NK-92 treated with Interleukin-12 subunit alpha and Interleukin-12 subunit beta, amount 100 ng/mL, for 24 hours (cell line): ENCODE measurements around the gene GJA3.

ENCODE experiments used
- DNase-seq: peaks from one replicate; lab custom pipeline; 2025; lab: John Stamatoyannopoulos, UW

The GJA3 gene

DNA sequence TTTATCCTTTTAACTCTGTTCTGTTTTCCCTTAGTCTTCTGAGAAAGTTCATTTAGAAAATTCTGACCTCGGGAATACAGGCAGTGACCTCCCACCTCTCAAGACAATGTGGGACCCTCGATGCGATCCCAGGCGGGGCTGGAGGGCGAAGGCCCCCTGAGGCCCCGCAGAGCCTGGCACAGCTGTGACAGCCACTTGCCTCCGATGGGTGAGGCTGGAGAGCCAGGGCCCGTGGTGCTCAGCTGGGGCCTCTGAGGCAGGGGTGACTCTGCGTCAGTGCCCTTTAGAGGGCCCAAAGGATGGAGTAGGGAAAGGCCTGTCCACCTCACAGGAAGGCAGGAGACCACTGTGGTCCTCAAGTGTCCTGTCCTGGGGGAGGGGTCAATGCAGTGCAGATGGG is 10.3 kb downstream of the GJA3 start:
- DNase-seq = no peak

DNA sequence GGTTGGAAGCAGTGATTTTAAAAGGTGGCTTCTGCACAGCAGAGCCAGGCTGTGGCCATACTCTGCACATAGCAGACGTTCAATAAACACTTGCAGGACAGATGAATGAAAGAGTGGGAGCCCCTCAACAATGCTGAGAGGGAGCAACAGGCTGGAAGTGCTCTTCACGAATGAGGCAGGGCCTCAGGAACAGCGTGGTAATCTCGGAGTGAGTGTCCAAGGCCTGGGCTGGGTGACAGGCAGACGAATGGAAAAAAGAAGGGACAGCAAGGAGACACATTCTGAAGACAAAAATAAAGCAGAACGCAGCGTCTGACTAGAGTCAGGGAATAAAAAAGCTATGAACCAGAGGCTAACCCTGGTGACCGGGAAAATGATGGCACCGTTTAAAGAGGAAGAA is 11.1 kb downstream of the GJA3 start:
- no peak for DNase-seq

DNA sequence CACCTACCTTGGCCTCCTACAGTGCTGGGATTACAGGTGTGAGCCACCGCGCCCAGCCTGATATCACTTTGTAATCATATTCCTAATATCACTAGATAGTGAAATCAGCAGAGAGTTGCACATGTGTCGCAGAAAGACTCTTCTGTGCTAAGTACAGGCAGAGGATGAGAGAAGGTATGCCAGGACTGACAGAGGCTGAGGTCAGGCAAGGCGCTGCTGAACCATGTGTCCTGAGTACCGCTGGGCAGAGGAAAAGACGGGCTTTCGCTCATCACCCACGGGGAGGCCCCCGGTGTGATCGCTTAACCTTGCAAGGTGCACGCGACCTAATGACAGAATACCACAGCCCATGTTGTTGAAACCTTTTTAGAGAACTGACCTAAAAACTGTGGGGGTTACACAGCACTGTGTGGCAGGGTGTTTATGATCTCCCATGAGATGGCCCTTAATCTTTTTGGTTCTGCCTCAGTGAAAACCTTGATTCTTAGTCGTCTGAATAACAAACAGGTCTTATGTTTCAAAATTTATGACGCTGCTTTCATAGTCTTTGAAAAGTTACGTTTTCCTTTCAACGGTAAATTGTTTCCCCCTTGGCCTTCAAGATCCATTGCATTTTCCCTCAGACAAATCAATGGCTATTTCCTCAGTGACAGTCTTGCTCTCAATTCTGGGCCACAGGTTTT is 12.2 kb downstream of the GJA3 start:
- no peak for DNase-seq

DNA sequence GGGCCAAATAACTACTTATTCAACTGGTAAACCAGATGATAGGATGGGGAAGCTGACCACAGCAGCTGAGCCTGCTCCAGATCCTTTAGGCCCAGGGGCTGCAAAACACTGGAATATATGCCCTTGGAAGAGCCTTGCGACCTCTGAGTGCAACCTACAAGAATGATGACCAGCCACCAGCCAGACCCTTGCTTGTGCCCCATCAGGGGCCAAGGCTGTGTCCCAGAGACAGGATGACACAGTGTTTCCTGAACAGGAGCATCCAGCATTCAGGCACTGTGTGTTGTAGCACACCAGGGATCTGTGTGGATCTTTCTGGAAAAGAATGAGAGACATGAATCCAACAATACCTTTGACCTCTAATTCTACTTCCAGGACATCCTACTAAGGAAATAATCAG is 14.5 kb downstream of the GJA3 start:
- no peak for DNase-seq

DNA sequence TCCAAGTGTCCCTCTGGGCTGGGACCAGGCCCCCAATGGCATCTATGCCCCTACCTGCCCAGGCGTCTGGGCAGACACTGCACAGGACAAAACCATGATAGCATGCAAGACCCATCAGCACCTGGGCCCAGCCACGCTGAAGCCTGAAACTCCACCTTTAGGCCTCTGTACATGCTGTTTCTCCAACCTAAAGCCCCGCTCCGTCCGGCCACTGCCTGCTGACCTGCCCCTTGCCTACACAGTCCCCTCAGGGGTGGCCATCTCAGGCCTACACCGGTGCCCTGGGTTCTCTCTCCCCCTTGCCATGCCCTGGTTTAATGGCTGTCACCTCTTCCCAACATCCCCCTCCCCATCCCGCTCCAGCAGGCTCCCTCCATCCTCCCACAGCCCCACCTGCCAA is 15.3 kb downstream of the GJA3 start:
- no peak for DNase-seq

DNA sequence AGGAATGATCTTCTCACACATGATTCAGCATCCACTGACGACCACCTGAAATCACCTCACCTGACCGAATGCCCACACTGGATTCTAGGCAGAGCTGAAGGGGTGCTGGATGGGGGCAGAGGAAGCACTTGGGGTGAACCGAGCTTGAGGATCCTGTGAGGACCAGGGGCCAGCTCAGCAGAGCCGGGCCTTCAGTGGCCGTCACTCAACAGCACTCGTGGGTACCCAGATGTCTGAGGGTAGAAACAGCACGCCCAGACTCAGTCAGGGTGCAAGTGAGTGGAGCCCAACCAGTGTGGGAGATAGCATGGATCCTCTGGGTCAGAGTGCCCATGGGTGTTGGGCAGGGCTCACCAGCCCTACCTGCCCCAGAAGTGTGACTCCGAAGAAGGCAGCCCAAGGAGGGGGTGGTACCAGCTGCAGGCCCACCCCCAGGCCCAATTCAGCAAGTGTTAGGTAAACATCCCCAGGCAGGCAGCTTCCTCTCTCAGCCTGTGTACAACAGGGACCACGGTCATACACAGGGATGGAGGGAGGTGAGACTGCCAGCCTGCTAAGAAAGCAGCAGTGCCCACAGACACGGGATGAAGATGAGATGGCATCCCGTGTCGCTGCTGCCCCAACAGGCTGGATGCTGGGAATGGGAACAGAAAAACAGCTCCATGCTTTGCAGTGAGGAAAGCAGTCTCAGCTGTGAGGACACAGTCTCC is 16.6 kb downstream of the GJA3 start:
- no peak for DNase-seq

DNA sequence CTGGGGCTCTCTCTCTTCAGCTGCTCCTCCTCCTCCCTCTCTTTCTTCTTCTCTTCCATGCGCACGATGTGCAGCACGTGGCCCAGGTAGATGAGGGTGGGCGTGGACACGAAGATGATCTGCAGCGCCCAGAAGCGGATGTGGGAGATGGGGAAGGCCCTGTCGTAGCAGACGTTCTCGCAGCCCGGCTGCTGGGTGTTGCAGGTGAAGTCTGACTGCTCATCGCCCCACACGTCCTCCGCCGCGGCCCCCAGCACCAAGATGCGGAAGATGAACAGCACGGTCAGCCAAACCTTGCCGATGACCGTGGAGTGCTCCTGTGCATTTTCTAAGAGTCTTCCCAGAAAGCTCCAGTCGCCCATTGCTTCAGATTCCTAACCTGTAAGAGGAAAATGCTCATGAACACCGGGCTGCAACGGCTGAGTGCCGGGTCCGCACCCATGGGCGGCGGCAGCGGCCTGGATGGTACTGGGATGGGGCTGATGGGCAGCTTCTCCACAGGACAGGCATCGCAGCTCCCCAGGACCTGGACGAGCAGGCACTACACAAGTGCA is 17.8 kb downstream of the GJA3 start:
- no peak for DNase-seq

DNA sequence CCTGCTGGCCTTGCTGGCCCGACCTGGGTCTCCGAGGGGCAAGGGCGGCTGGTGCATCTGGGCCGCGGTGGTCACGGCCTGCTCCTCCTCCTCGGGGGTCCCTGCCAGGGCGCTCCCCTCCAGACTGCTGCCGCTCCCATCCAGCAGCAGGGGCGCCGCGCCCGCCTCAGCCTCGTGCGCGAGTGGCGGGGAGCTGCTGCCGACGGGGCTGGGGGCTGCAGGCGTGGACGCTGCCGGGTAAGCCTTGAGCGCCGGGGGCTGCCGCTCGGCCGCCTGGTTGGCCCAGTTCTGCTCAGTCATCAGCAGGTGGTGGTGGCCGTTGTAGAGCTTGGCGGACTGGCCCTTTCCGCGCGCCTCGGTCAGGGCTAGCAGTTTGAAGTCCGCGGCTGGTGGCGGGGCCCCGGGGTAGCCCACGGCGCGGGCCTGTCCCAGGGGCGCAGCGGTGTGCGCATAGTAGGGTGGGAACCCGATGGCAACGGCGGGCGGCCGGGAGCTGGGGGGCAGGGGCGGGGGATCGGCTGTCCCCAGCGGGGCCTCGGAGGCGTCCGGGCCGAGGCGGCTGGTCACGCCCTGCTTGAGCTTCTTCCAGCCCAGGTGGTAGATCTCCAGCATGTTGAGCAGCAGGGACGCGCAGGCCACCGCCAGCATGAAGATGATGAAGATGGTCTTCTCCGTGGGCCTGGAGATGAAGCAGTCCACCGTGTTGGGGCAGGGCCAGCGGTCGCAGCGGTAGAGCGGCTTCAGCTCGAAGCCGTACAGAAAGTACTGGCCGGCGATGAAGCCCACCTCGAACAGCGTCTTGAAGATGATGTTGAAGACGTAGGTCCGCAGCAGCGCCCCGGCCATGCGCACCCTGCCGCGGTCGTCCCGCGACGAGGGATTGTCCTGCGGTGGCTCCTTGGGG is 18.6 kb downstream of the GJA3 start:
- no peak for DNase-seq

DNA sequence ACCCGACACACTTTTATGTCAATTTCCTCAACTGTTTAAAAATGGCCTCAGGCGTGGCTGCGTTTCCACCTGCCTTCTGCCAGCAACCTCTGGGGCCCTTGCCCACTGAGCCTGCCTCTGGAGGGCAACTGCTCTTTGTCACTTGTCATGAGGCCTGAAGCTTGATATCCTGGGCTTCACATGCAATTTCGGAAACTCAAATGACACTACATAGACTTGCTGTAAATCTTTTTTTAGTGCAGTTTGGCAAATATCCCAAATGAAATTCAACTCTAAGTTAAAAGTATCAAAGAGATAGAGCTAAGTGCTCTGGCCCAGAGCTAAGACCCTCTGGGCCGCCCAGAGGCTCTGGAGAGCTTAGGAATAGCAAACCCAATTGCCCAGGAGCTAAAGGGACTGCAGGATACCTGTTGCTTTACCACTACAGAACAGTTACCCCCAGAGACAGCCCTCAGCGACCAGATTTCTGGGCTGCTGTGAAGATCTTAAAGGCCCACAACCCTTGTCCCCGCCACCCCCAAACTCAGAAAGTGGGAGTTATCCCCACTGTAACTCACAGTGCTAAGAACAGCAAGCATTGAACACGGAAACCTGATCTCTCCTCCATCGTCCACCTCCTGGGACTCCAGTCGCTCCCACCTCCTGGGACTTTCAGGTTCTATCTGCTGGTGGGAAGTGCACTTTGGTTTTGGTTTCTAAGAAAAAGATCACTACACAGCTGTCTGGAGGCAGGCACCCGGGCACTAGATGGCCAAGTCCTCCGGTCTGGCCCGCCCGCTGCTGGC is 19.4 kb downstream of the GJA3 start:
- DNase-seq = no peak

DNA sequence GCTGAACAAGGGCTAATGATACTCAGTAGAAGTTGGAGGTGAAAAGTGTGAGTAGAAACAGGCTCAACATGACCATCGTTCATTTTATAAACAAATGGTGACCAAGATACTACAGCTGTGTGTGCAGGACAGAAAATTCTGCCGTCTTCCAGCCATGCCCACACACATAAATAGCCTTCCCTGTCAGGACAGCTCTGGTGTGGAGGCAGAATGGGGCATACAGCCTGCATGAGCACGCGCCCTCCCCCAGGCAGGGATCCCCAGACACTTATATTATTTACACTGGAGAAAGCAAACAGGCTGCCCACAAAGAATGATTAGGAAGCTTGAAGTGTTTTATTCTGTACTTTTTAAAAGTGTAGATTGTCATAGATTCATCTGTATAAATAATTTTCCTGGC is 20.4 kb downstream of the GJA3 start:
- DNase-seq = no peak

DNA sequence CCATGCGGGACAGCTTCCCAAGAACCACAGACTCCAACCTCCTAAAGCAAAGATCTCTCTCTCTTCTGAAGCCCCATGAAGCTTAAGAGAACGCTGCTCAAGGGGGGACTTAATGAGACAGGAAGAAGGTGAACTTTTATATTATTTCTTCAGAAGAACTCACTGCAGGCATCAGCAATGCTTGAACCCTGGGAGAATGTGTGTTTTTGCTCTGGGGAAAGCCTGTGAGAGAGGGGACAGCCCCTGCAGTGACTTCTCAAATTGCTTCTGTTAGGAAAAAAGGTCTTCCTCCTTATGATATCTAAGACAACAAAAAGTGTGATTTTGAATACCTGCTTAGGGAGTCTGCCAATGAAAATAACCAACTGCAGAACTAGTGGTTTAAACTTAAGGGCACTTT is 23.0 kb downstream of the GJA3 start:
- no peak for DNase-seq

DNA sequence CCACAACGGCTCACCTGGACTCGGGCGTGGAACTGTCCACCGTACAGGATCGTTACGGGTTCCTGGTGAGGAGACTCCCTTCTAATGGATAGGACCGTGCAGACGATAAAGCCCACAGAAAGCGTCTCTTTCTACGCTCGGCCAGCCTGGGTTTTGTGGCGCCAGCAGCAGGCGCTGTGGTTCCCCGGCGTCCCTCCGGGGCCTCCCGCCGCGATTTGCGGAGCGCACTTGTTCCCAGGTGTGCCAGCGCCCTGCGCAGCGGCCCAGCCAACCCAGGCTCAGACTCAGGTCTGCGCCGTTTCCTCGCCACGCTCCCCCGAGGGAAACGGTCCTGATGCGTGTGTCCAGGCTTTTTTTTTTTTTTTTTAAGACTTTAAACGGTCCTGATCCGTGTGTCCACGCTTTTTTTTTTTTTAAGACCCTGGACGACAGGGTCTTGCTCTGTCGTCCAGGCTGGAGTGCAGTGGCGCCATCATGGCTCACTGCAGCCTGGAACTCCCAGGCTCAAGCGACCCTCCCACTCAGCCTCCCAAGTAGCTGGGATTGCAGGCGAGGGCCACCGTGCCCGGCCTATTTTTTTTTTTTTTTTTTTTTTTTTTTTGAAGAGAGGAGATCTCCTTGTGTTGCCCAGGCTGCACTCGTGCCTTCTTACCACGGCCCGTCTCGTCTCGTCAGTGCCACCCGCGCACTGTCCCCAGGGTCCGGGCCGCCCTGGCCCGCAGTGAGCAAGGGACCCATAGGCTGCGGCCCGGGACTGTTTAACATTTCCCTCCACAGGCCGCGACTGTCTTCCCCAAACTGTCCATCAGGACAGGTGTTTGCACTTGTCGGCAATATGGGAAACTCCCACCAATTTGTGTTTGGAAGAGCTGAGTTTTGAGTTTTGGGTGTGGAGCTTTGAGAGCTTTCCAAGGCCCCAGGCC is 23.8 kb downstream of the GJA3 start:
- DNase-seq = no peak

DNA sequence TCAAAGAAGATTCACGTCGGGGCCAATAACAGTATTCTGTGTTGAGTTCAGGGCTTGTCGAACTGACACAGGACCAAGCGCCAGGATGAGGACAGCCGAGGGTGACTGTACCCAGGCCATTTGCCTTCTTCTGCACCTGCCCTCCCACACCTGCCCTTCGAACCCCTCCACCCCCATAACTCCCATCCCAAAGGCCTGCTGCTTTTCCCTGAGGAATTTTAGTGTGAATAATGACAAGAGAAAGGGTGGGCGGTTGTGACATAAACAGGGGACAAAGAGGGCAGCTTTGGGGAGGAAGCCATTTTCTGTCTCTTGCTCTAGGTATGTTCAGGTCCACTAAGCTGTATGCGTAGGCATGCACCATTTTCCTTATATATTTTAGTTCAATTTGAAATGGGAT is 26.1 kb downstream of the GJA3 start:
- no peak for DNase-seq

DNA sequence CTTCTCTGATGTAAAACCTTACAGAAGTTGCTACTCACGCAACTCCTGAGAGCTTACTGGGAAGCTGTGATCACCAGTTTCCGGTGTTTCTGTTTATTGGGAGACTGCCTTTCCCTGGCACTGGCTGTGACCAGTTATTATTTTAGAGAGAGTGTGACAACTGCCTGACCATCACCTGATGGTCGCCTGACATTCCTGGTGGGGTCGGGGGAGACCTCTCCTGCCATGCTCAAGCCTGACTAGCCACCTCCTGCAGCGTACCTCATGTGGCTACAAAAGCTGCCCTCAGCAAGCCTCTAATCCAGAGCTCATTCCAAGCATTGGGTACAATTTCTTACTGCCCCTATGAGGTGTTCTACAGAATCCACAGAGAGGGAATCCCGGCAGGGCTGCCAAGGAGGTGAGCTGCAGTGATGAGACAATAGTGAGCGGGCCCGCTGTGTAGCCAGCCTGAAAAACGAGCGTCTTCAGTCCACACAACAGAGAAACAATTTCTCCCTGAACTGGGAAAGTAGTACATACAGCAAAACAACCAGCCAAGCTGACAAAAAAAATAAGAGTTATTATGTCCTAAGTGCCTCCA is 28.7 kb downstream of the GJA3 start:
- DNase-seq = no peak

DNA sequence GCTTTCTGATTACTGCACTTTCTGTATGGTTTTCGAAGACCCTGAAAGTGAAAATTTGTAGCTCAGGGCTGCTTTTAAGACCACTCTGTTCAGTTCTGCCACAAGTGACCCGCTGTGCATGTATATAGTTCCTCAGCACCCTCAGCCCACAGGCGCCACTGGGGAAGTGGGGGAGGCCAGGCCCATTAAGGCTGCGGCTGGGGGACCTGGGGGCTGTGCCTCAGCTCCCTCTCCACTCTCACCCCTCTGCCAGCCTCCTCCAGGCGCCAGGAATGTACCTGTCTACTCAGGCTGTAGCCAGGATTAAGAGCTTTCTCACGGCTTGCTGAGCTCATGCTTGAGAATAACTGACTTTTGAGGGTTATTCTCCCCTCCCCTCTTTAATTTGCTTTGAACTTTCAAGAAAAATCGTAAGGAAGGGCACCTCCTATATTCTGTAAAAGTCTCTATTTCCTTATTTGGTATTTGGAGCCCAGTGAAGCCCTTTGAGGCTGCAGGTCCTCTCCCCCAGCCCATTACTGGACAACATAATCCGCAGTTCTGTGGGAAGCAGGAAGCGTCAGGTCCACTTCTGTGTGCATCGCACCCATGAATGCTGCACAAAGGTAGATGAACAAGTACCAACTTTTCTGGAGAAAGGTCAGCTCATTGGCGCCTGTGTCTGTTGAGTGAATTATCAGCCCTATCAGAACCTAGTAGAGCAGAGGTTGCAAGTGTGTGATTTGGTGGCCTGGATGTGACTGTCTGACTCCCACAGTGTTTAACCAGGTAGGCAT is 29.6 kb downstream of the GJA3 start:
- no peak for DNase-seq

DNA sequence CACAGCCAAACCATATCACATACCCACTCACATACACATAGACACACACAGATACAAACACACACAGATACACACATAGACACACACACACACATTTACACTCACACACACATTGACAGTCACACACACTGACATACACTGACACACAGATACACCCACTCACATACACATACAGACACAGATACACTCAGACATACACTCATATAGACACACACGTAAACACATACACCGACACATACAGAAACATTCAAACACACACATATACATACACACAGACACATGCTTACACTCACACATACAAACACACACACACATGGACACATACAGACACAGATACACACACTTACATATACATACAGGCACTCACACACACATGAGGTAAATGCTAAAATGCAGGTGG is 30.2 kb downstream of the GJA3 start:
- no peak for DNase-seq

DNA sequence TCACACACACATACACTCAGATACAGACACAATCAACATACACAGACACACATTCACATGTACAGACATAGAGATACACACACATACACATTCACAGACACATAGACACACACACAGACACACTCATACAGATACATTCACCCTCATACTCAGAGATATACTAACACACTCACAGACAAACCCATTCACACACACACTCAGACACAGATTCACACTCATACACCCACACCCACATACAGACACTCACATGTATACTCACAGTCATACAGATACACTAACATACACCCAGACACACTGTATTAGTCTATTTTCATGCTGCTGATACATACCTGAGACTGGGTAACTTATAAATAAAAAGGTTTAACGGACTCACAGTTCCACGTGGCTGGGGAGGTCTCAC is 30.8 kb downstream of the GJA3 start:
- no peak for DNase-seq

DNA sequence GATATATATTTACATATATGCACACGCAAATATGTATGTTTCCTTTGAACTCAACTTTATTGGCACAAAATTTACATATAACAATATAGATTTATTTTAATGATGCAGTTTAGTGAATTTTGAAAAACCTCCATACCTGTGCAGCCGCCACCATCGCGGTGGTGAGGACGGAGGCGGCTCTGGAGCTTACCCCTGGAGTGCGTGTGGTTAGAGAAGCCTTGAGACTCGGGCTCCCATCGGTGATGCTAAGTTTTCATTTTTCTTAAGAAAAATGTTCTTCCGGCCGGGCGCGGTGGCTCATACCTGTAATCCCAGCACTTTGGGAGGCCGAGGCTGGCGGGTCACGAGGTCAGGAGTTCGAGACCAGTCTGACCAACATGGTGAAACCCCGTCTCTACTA is 31.8 kb downstream of the GJA3 start:
- no peak for DNase-seq

DNA sequence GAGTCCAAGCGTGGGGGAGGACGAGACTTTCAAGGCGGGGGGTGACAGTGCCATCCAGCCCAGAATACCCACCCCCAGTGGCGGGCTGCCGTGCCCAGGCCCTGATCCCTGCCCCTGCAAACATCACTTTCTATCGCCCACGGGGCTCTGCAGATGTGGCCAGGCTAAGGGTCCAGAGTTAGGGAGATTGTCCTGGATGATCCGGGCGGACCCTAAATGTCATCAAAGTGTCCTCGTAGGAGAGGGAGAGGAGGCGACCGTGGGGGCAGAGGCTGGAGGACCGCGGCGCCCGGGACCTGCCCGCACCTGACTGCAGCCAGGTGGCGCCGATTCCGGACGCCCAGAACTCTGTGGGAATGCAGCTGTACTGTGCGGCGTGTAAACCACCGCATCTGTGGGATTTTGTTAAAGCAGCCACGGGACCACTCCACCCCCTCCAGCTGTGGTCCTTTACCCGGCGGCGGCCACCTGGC is 32.4 kb downstream of the GJA3 start:
- no peak for DNase-seq
